Measurements from ENCODE around the gene STK32B.

STK32B gene

DNA sequence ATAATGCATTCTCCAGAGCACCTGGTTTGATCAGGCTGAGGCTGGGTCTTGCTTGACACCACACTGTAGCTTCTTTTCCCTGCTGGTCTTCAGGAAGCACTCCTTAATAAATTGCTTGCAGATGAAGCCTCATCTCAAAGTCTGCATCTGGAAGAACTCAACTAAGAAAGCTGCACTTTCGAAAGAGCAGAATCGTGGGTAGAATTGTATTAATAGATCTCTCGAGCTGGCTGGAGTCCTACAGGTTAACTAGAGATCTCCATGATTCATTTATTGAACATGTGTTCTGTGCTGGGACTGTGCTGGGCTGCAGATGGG is 152.7 kb downstream of the STK32B start:
- CTCF ChIA-PET: no interaction called here
- POLR2A ChIA-PET: no interaction called here
- TF ChIP-seq LEF1 (IDR thresholded peaks at IDR 0.05; ENCODE audit: borderline replicate concordance): no peak
- no peak for TF ChIP-seq SUZ12 (IDR thresholded peaks at IDR 0.05)
- TF ChIP-seq NFRKB (IDR thresholded peaks at IDR 0.05): no peak
- TF ChIP-seq L3MBTL2 (conservative IDR thresholded peaks at IDR 0.05): no peak
- no peak for TF ChIP-seq ELF4 (IDR thresholded peaks at IDR 0.05)
- no peak for TF ChIP-seq TARDBP (IDR thresholded peaks at IDR 0.05)
- TF ChIP-seq CTBP1 (IDR thresholded peaks at IDR 0.05; ENCODE audit: borderline replicate concordance): no peak
- TF ChIP-seq HDGF (IDR thresholded peaks at IDR 0.05; ENCODE audit: borderline replicate concordance): no peak
- no peak for TF ChIP-seq FOXK2 (IDR thresholded peaks at IDR 0.05)
- no peak for TF ChIP-seq ZNF384 (IDR thresholded peaks at IDR 0.05)
- no peak for TF ChIP-seq BHLHE40 (IDR thresholded peaks at IDR 0.05; ENCODE audit: borderline replicate concordance)
- TF ChIP-seq, protein P1, sequence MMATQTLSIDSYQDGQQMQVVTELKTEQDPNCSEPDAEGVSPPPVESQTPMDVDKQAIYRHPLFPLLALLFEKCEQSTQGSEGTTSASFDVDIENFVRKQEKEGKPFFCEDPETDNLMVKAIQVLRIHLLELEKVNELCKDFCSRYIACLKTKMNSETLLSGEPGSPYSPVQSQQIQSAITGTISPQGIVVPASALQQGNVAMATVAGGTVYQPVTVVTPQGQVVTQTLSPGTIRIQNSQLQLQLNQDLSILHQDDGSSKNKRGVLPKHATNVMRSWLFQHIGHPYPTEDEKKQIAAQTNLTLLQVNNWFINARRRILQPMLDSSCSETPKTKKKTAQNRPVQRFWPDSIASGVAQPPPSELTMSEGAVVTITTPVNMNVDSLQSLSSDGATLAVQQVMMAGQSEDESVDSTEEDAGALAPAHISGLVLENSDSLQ (IDR thresholded peaks at IDR 0.05): no peak
- TF ChIP-seq ARNT (IDR thresholded peaks at IDR 0.05): no peak
- no peak for TF ChIP-seq SP1 (IDR thresholded peaks at IDR 0.05)
- TF ChIP-seq FOXM1 (IDR thresholded peaks at IDR 0.05; ENCODE audit: borderline replicate concordance): no peak
- no peak for TF ChIP-seq FOXA1 (IDR thresholded peaks at IDR 0.05)
- no peak for DNase-seq (ENCODE audit: extremely low spot score)

DNA sequence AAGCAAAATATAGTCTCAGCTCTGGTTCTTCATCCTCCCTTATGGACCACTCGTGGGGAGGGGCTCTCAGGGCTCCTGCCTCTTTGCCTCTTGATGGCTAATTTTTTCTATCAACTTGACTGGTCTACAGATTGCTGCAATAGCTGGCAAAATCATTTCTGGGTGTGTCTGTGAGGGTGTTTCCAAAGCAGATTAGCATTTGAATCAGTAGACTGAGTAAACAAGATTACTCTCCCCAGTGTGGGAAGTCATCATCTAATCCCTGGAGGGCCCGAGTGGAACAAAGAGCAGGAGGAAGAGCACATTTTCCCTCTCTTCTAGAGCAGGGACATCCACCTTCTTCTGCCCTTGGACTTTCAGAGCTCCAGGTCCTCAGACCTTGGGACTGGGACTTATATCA is 153.5 kb downstream of the STK32B start:
- CTCF ChIA-PET: no interaction called here
- TF ChIP-seq LEF1 (IDR thresholded peaks at IDR 0.05; ENCODE audit: borderline replicate concordance) (no peak), L3MBTL2 (conservative IDR thresholded peaks at IDR 0.05) (no peak), BHLHE40 (IDR thresholded peaks at IDR 0.05; ENCODE audit: borderline replicate concordance) (no peak), TARDBP (IDR thresholded peaks at IDR 0.05) (no peak), ARNT (IDR thresholded peaks at IDR 0.05) (no peak), SP1 (IDR thresholded peaks at IDR 0.05) (no peak), FOXM1 (IDR thresholded peaks at IDR 0.05; ENCODE audit: borderline replicate concordance) (no peak), SUZ12 (IDR thresholded peaks at IDR 0.05) (no peak), FOXK2 (IDR thresholded peaks at IDR 0.05) (no peak), NFRKB (IDR thresholded peaks at IDR 0.05) (no peak), ZNF384 (IDR thresholded peaks at IDR 0.05) (no peak), ELF4 (IDR thresholded peaks at IDR 0.05) (no peak), HDGF (IDR thresholded peaks at IDR 0.05; ENCODE audit: borderline replicate concordance) (no peak), CTBP1 (IDR thresholded peaks at IDR 0.05; ENCODE audit: borderline replicate concordance) (no peak)
- TF ChIP-seq, protein P1 (IDR thresholded peaks at IDR 0.05): no peak
- no peak for DNase-seq (ENCODE audit: extremely low spot score)
- POLR2A ChIA-PET: no interaction called here

DNA sequence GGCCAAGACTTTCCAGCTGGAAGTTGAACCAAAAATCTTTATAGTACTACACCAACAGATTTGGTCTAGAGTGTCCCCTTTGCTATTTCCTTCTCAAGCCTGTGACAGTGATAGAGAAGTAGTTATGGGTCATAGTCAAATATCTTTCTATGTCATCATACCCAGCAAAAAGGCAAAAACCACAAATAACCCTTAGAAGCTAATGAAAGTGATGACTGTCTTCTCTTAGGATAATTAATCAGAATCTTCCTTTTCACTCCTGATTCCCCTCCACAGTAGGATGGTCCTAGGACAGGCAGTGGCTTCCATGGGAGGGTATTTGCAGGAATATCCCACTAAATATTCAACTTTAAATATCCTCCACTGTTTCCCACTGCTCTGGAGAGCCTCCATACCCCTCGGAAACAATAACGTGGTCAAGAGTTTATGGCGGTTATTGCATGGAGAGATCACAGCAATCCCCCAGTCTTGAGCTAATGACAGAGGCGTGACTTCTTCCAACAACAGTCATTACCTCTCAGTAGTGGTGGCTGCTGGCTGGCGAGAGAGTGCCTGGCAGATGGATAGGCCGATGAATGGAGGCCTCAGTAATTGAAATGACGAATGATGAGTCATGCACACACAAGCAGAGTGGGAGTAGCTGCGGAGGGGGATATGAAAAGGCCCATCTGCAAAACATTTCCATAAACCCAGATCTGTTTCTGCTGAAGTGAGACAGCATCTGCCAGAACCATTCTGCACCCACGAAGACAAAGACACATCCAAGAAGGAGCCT is 154.9 kb downstream of the STK32B start:
- POLR2A ChIA-PET: no interaction called here
- no peak for TF ChIP-seq CTBP1 (IDR thresholded peaks at IDR 0.05; ENCODE audit: borderline replicate concordance)
- no peak for TF ChIP-seq FOXA1 (IDR thresholded peaks at IDR 0.05)
- no peak for TF ChIP-seq TARDBP (IDR thresholded peaks at IDR 0.05)
- no peak for TF ChIP-seq FOXM1 (IDR thresholded peaks at IDR 0.05; ENCODE audit: borderline replicate concordance)
- no peak for TF ChIP-seq FOXK2 (IDR thresholded peaks at IDR 0.05)
- no peak for TF ChIP-seq ELF4 (IDR thresholded peaks at IDR 0.05)
- no peak for TF ChIP-seq BHLHE40 (IDR thresholded peaks at IDR 0.05; ENCODE audit: borderline replicate concordance)
- TF ChIP-seq HDGF (IDR thresholded peaks at IDR 0.05; ENCODE audit: borderline replicate concordance): no peak
- no peak for TF ChIP-seq ZNF384 (IDR thresholded peaks at IDR 0.05)
- TF ChIP-seq L3MBTL2 (conservative IDR thresholded peaks at IDR 0.05): no peak
- no peak for TF ChIP-seq NFRKB (IDR thresholded peaks at IDR 0.05)
- no peak for TF ChIP-seq SUZ12 (IDR thresholded peaks at IDR 0.05)
- TF ChIP-seq, protein P1 (IDR thresholded peaks at IDR 0.05): no peak
- TF ChIP-seq SP1 (IDR thresholded peaks at IDR 0.05): no peak
- TF ChIP-seq LEF1 (IDR thresholded peaks at IDR 0.05; ENCODE audit: borderline replicate concordance): no peak
- no peak for TF ChIP-seq ARNT (IDR thresholded peaks at IDR 0.05)
- CTCF ChIA-PET: no interaction called here
- DNase-seq (ENCODE audit: extremely low spot score): no peak

DNA sequence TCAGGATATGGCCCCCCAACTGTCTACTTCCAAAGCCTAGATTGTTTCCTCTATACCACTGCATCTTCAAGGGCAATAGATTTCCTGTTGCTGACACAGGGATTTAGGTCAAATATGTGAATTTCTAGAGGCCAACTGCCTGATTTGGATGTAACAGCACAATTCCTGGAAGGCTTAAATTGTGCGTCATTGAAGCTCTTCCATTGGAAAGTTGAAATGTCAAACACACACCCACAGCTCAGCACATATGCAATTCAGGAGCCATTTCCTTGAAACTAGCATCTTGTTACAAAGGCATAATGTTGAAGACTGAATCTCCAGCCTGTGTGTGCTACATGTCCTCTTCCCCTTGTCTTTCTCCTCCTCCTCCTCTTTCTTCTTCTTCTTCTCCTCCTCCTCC is 158.6 kb downstream of the STK32B start:
- no peak for DNase-seq (ENCODE audit: extremely low spot score)
- ChIA-PET POLR2A (no interaction called here), CTCF (no interaction called here)
- TF ChIP-seq TARDBP (IDR thresholded peaks at IDR 0.05) (no peak), L3MBTL2 (conservative IDR thresholded peaks at IDR 0.05) (no peak), BHLHE40 (IDR thresholded peaks at IDR 0.05; ENCODE audit: borderline replicate concordance) (no peak), LEF1 (IDR thresholded peaks at IDR 0.05; ENCODE audit: borderline replicate concordance) (no peak), FOXM1 (IDR thresholded peaks at IDR 0.05; ENCODE audit: borderline replicate concordance) (no peak), NFRKB (IDR thresholded peaks at IDR 0.05) (no peak), ELF4 (IDR thresholded peaks at IDR 0.05) (no peak), HDGF (IDR thresholded peaks at IDR 0.05; ENCODE audit: borderline replicate concordance) (no peak), ZNF384 (IDR thresholded peaks at IDR 0.05) (no peak), CTBP1 (IDR thresholded peaks at IDR 0.05; ENCODE audit: borderline replicate concordance) (no peak), SUZ12 (IDR thresholded peaks at IDR 0.05) (no peak)
- TF ChIP-seq, protein P1 (IDR thresholded peaks at IDR 0.05): no peak

DNA sequence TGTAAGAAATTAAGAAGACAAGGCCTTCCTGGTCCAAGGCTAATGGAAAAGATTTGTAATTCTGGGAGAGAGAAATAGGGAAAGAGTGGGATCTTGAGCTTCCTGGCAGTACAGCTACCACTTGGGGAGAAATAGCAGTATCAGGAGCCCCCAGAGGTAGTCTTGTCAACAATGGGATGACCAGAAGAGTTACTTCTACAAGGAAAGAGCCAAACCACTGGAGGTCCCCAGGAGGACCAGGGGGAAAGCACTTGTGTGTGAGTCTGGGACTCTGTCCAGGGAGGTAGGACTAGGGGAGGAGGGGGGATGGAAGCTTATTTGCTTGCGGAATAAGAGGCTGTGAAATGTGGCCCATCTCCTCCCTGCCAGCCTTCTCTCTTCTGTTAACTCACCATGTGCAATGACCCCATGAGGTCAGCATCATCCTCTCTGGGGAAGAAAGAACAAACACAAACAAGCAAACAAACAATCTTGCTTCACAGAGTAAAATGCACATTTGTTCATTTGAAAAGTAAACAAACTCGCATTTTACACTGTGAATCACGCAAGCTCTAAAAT is 160.1 kb downstream of the STK32B start:
- ChIA-PET CTCF (no interaction called here), POLR2A (no interaction called here)
- DNase-seq (ENCODE audit: extremely low spot score): no peak
- no peak for TF ChIP-seq FOXK2 (IDR thresholded peaks at IDR 0.05)
- TF ChIP-seq NFRKB (IDR thresholded peaks at IDR 0.05): no peak
- no peak for TF ChIP-seq CTBP1 (IDR thresholded peaks at IDR 0.05; ENCODE audit: borderline replicate concordance)
- TF ChIP-seq SP1 (IDR thresholded peaks at IDR 0.05): no peak
- TF ChIP-seq TARDBP (IDR thresholded peaks at IDR 0.05): no peak
- TF ChIP-seq ZNF384 (IDR thresholded peaks at IDR 0.05): no peak
- no peak for TF ChIP-seq FOXM1 (IDR thresholded peaks at IDR 0.05; ENCODE audit: borderline replicate concordance)
- no peak for TF ChIP-seq LEF1 (IDR thresholded peaks at IDR 0.05; ENCODE audit: borderline replicate concordance)
- TF ChIP-seq SUZ12 (IDR thresholded peaks at IDR 0.05): no peak
